Kidney (tissue), 14 donors: ENCODE measurements around the gene C8B. TPM values are rescaled to one million over a fixed set of nuclear protein-coding genes. Genes with fewer than 3 reads are reported as not detected.

Source experiments
- DNase-seq, 5 donors: peaks; one replicate each; pipeline ENCODE4 v3.0.0-alpha.2; 2013 to 2020
- FAIRE-seq: peaks from 2 replicates; lab custom pipeline; 2012; peaks lifted over from hg19 to GRCh38; lab: Jason Lieb, UNC
- H3K27ac ChIP-seq, 2 donors: one replicate each; pipeline ENCODE4 v1.7.0; 2013; ENCODE audit warnings: low read depth in 2 of 2, low read length in 2 of 2, inconsistent platforms in 1 of 2
- H3K27me3 ChIP-seq: one replicate; pipeline ENCODE4 v1.7.1; 2013; ENCODE audit warnings: low read length, inconsistent platforms; ENCODE audit not compliant: control insufficient read depth, insufficient read depth
- H3K36me3 ChIP-seq, 3 donors: one replicate each; pipeline versions ENCODE4 v1.7.0 to v1.7.1; 2013; ENCODE audit warnings: low read length in 3 of 3, control low read depth in 1 of 3, inconsistent platforms in 1 of 3; ENCODE audit not compliant: insufficient read depth in 3 of 3, control insufficient read depth in 2 of 3
- H3K4me1 ChIP-seq, 3 donors: one replicate each; pipeline versions ENCODE4 v1.7.0 to v1.7.1; 2013; ENCODE audit warnings: low read length in 3 of 3, inconsistent platforms in 1 of 3, low read depth in 1 of 3; ENCODE audit not compliant: control insufficient read depth in 2 of 3, insufficient read depth in 2 of 3
- H3K4me3 ChIP-seq, 3 donors: one replicate each; pipeline versions ENCODE4 v1.7.0 to v1.8.1; 2013; ENCODE audit warnings: low read length in 3 of 3, control low read depth in 1 of 3, inconsistent platforms in 1 of 3
- H3K9ac ChIP-seq, 3 donors: one replicate each; pipeline versions ENCODE4 v1.7.0 to v1.7.1; 2013; ENCODE audit warnings: low read length in 3 of 3, control low read depth in 1 of 3, inconsistent platforms in 1 of 3
- H3K9me3 ChIP-seq, 3 donors: one replicate each; pipeline versions ENCODE4 v1.7.0 to v1.7.1; 2013; ENCODE audit warnings: low read length in 3 of 3, control low read depth in 1 of 3, inconsistent platforms in 1 of 3; ENCODE audit not compliant: control insufficient read depth in 2 of 3, insufficient read depth in 1 of 3
- CTCF ChIP-seq: IDR thresholded peaks from 3 replicates; pipeline ENCODE4 v1.5.1; 2012; ENCODE audit warnings: mild to moderate bottlenecking, moderate library complexity, borderline replicate concordance; ENCODE audit not compliant: insufficient read depth; ENCODE audit errors: extremely low read depth
- intact Hi-C: fragments of 100-400 bp; cut with DNase I; formaldehyde crosslinking; loops from one replicate; pipeline ENCODE4 v1.11.1; 2022
- polyA plus RNA-seq: library from polyadenylated mRNA; stranded (reverse); fragments of 350-450 nt; fragmentation: Illumina TruSeq; extraction: RNeasy Lipid Tissue Mini Kit (QIAGEN cat#74804); gene quantifications from one replicate; pipeline ENCODE4 v1.2.3, GENCODE V29; 2014; ENCODE audit warnings: low read depth, low replicate concordance; ENCODE audit not compliant: insufficient read depth
- total RNA-seq: library from RNA; stranded (reverse); fragmentation: NEBNext Ultra II Directional; extraction: Animal tissue kit (Norgen Biotek cat#: 25700); gene quantifications from one replicate; pipeline ENCODE4 v1.2.1, GENCODE V29; 2021
- donor health status: control.
- donor health status: control.
- donor health status: control.
- donor health status: control.
- donor health status: control.
- donor health status: DM: yes; HTN: yes; CAD: no.
- donor health status: Normal renal cell carcinoma (clear cell type).

C8B gene
- total and polyA plus RNA-seq, 2 donors from 2014 or later, result not detected

- no peak overlapping the region for H3K9ac ChIP-seq
- FAIRE-seq (no peak), DNase-seq (no peak)
- peaks cover 0 to 2% (median 0%) of the 10 kb centered on the region in 3 donors for H3K4me1 ChIP-seq
- H3K4me3 ChIP-seq, result no peak overlapping the region
- intact Hi-C loops, result no loop called here
- H3K36me3 ChIP-seq, result no peaks in the 10 kb centered on the region
- TF ChIP-seq CTCF, result no peak
- no peaks in the 10 kb centered on the region for H3K27me3 ChIP-seq
- H3K9me3 ChIP-seq, result no peaks in the 10 kb centered on the region
- H3K27ac ChIP-seq, result no peak overlapping the region
Observed at GRCh38 chr1:56985857-56986256, 20.0 kb upstream of the C8B start.

GRCh38 chr1:56983484-56983883 is 17.7 kb upstream of the C8B start:
- no peak for TF ChIP-seq CTCF
- no peaks in the 10 kb centered on the region for H3K9me3 ChIP-seq
- H3K4me3 ChIP-seq, result no peak overlapping the region
- H3K4me1 ChIP-seq, result peaks cover 0 to 2% (median 0%) of the 10 kb centered on the region in 3 donors
- H3K36me3 ChIP-seq, result no peaks in the 10 kb centered on the region
- FAIRE-seq, result no peak
- H3K9ac ChIP-seq, result no peak overlapping the region
- no peaks in the 10 kb centered on the region for H3K27me3 ChIP-seq
- no peak for DNase-seq
- intact Hi-C loops, result no loop called here
- H3K27ac ChIP-seq, result no peak overlapping the region

DNA sequence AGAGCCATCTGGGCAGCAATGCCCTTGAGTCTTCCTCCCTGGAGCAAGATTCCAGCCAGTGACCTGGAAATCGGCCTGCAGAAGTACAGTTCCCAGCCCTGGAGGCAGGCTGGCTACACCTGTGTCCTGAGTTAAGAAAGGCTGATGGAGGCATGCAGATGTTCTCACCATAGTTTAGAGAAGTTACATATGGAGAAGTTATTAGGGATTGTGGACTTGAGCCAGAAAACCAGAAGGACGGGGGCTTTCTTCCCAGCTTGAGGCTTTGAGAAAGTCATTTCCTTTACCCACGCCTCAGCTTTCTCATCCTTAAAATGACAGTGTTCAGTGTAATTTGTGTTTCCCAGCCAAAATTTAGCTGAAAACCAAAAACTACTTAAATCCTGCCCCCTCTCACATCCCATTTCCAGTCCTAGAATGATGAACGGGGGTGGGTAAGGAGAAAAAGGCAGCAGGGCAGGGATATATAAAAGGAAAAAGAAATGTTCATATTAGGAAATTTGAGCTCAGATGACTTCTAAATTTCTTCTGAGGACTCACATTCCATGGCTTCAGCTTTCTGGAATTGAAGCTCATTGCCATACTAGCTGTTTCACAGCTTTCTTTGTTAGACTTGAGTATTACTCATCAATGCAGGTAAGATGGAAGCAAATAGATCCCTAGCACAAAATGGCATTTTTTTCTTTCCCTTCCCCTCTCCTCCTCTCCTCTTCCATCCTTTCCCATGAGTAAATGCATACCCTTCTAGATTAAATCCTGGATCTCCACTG is 14.4 kb upstream of the C8B start:
- Histone ChIP-seq H3K4me3 (no peak overlapping the region), H3K27ac (no peak overlapping the region), H3K9me3 (no peaks in the 10 kb centered on the region), H3K36me3 (no peaks in the 10 kb centered on the region), H3K9ac (no peak overlapping the region), H3K27me3 (no peaks in the 10 kb centered on the region), H3K4me1 (no peaks in the 10 kb centered on the region)
- intact Hi-C loops, result no loop called here
- FAIRE-seq (no peak), DNase-seq (no peak)
- no peak for TF ChIP-seq CTCF
